DND-41 (cell line): ENCODE results near the gene GUCY1A1.

Source experiments
- ATAC-seq: fragments of 200-7000 bp; cut with Tn5 transposase; 3 replicates; pipeline ENCODE4 v1.9.1; 2021; ENCODE audit warnings: low read depth; ENCODE audit not compliant: insufficient read depth
- DNase-seq: peaks from one replicate; pipeline ENCODE4 v3.0.0-alpha.2; 2020
- H2AFZ ChIP-seq: 2 replicates; pipeline ENCODE4 v1.6.0; 2012; ENCODE audit warnings: low read depth, low read length
- H3K27ac ChIP-seq: 2 replicates; pipeline ENCODE4 v1.5.1; 2012; ENCODE audit warnings: low read length, inconsistent platforms
- H3K27me3 ChIP-seq: fragments of 200-600 bp; sonication (generic); 2 replicates; pipeline ENCODE4 v1.6.0; 2012; ENCODE audit warnings: low read length, mild to moderate bottlenecking, inconsistent platforms; ENCODE audit not compliant: insufficient read depth, poor library complexity
- H3K36me3 ChIP-seq: 2 replicates; pipeline ENCODE4 v1.5.1; 2012; ENCODE audit warnings: low read length, inconsistent platforms; ENCODE audit not compliant: insufficient read depth
- H3K4me1 ChIP-seq: 2 replicates; pipeline ENCODE4 v1.5.1; 2012; ENCODE audit warnings: mild to moderate bottlenecking, low read length; ENCODE audit not compliant: insufficient read depth
- H3K4me2 ChIP-seq: 2 replicates; pipeline ENCODE4 v1.6.0; 2012; ENCODE audit warnings: mild to moderate bottlenecking, moderate library complexity, low read length, inconsistent platforms; ENCODE audit not compliant: insufficient read depth
- H3K4me3 ChIP-seq, 2 experiments: fragments of 200-600 bp in 1 of 2; shearing (Covaris generic) in 1 of 2; 2 replicates each; pipeline ENCODE4 v1.5.1; 2012 to 2016; ENCODE audit warnings: inconsistent platforms in 2 of 2, low read length in 2 of 2, mild to moderate bottlenecking in 2 of 2, low read depth in 1 of 2, moderate library complexity in 1 of 2
- H3K79me2 ChIP-seq: 2 replicates; pipeline ENCODE4 v1.6.0; 2012; ENCODE audit warnings: low read length, inconsistent platforms; ENCODE audit not compliant: insufficient read depth
- H3K9ac ChIP-seq: 2 replicates; pipeline ENCODE4 v1.6.0; 2012; ENCODE audit warnings: low read depth, mild to moderate bottlenecking, inconsistent platforms, low read length, moderate library complexity
- H3K9me3 ChIP-seq: 2 replicates; pipeline ENCODE4 v1.5.1; 2012; ENCODE audit warnings: low read length, moderate library complexity, mild to moderate bottlenecking, inconsistent platforms; ENCODE audit not compliant: insufficient read depth, severe bottlenecking
- H4K20me1 ChIP-seq: 2 replicates; pipeline ENCODE4 v1.6.0; 2012; ENCODE audit warnings: low read length; ENCODE audit not compliant: insufficient read depth
- EZH2 ChIP-seq: IDR thresholded peaks from 3 replicates; pipeline ENCODE4 v1.6.1; 2012; ENCODE audit warnings: borderline replicate concordance, low read depth, mild to moderate bottlenecking, moderate library complexity, low read length, inconsistent platforms; ENCODE audit not compliant: severe bottlenecking
- TF ChIP-seq, protein P1 (sequence below): IDR thresholded peaks from 2 replicates; pipeline ENCODE4 v1.5.1; 2012; ENCODE audit warnings: borderline replicate concordance, low read length, moderate library complexity, mild to moderate bottlenecking; ENCODE audit not compliant: poor library complexity, severe bottlenecking; ENCODE audit errors: extremely low read depth

The GUCY1A1 gene

DNA sequence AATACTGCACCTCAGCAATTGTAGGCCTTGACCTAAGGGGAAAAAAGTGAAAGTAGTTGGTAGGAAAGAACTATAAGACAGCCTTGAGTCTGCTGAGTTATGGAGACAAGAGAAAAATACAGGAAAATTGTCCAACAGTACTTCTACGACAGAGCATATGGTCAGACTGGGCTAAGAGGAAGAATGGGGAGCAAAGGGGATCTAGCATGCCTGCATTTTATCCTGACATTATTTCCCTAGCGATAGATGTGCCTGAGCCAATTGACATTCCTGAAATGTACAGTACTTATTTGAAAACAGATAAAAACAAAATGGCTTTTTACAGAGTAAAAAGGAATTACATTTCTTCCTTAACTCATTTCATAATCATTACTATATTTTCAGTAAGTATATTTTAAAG lies 22.2 kb downstream of the GUCY1A1 start:
- peaks cover 18% of the 10 kb centered on the region for H3K79me2 ChIP-seq
- no peak overlapping the region for H3K4me2 ChIP-seq

DNA sequence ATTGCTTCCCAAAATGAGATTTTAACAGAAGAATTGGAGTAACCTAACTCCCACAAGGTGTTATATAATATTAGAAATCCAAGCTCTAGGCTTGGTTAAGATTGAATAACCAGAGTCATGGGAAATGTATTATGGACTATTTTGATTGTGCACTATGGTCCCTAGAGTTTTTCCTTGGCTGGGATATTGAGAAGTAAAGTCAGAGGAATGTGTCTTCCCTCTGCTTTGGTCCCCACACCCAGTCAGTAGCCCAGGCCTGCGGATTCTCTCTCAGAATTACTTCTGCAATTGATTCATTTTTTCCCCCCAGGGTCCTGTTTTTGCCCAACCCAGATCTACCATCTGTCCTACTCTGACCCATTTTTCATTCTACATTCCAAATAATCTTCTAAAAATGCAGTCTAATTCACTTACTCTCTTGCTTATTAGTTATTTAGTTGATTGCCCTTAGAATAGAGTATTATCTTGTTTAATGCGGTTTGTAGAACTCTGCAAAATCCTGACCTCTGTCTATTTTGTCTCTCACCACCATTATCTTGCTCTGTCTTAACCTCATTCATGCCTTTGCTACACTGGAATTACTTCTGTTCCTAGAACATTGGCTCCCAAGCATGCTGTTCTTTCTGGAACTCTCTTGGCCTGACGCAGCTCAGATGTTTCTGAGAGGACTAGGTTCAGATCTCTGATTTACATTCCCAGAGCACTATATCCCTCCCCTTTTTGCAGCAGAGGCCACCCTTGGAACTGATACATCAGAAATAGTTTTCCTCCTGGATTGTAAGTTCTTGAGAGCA lies 23.6 kb downstream of the GUCY1A1 start:
- H3K36me3 ChIP-seq: no peaks in the 10 kb centered on the region
- no peak overlapping the region for H2AFZ ChIP-seq
- no peaks in the 10 kb centered on the region for H4K20me1 ChIP-seq
- no peaks in the 10 kb centered on the region for H3K27me3 ChIP-seq
- H3K27ac ChIP-seq: no peak overlapping the region
- no peak overlapping the region for H3K4me3 ChIP-seq
- TF ChIP-seq EZH2: no peak
- TF ChIP-seq, protein P1, sequence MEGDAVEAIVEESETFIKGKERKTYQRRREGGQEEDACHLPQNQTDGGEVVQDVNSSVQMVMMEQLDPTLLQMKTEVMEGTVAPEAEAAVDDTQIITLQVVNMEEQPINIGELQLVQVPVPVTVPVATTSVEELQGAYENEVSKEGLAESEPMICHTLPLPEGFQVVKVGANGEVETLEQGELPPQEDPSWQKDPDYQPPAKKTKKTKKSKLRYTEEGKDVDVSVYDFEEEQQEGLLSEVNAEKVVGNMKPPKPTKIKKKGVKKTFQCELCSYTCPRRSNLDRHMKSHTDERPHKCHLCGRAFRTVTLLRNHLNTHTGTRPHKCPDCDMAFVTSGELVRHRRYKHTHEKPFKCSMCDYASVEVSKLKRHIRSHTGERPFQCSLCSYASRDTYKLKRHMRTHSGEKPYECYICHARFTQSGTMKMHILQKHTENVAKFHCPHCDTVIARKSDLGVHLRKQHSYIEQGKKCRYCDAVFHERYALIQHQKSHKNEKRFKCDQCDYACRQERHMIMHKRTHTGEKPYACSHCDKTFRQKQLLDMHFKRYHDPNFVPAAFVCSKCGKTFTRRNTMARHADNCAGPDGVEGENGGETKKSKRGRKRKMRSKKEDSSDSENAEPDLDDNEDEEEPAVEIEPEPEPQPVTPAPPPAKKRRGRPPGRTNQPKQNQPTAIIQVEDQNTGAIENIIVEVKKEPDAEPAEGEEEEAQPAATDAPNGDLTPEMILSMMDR: no peak
- peaks cover 14% of the 10 kb centered on the region for H3K79me2 ChIP-seq
- DNase-seq (no peak), ATAC-seq (no peak)
- H3K9me3 ChIP-seq: no peaks in the 10 kb centered on the region
- H3K4me2 ChIP-seq: no peak overlapping the region
- peaks cover 8% of the 10 kb centered on the region; the same call in 1 of the 2 replicates for H3K4me1 ChIP-seq
- H3K9ac ChIP-seq: no peak overlapping the region

More for the DNA sequence above, 22.2 kb downstream of the GUCY1A1 start:
- H3K4me1 ChIP-seq: peaks cover 18% of the 10 kb centered on the region; the same call in 1 of the 2 replicates
- no peak for ATAC-seq
- no peak overlapping the region for H3K4me3 ChIP-seq
- no peak overlapping the region for H2AFZ ChIP-seq
- TF ChIP-seq, protein P1: no peak
- TF ChIP-seq EZH2: no peak
- no peaks in the 10 kb centered on the region for H3K9me3 ChIP-seq
- no peak overlapping the region for H3K27ac ChIP-seq
- DNase-seq: no peak
- H3K27me3 ChIP-seq: no peaks in the 10 kb centered on the region
- H3K9ac ChIP-seq: no peak overlapping the region
- H3K36me3 ChIP-seq: no peaks in the 10 kb centered on the region
- no peaks in the 10 kb centered on the region for H4K20me1 ChIP-seq

DNA sequence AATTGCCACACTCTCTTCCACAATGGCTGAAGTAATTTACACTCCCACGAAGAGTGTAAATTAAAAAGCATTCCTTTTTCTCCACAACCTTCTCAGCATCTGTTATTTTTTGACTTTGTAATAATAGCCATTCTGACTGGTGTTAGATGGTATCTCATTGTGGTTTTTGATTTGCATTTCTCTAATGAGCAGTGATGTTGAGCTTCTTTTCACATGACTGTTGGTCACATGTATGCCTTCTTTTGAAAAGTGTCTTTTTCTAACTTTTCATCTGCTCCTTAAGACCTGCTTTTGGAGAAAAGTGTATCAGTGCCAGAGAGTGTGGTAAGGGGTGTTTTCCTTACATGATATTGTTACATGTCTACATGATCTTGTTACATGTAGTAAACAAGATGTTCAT lies 25.7 kb downstream of the GUCY1A1 start:
- Histone ChIP-seq H3K9ac (no peak overlapping the region), H3K79me2 (peaks cover 3% of the 10 kb centered on the region), H3K27ac (no peak overlapping the region), H4K20me1 (no peaks in the 10 kb centered on the region), H3K9me3 (no peaks in the 10 kb centered on the region), H2AFZ (no peak overlapping the region), H3K4me1 (peaks cover 8% of the 10 kb centered on the region; the same call in 1 of the 2 replicates), H3K36me3 (peaks cover 6% of the 10 kb centered on the region; the same call in 1 of the 2 replicates), H3K4me3 (no peak overlapping the region), H3K4me2 (no peak overlapping the region), H3K27me3 (no peaks in the 10 kb centered on the region)
- ATAC-seq: no peak
- TF ChIP-seq, protein P1: no peak
- no peak for TF ChIP-seq EZH2
- no peak for DNase-seq
